GM21786 (cell line): ENCODE measurements around the gene LRRC47.

ENCODE experiments used
- ATAC-seq: cut with Tn5 transposase; IDR thresholded peaks from one replicate; pipeline ENCODE4 v1.9.1; 2021; ENCODE audit not compliant: unreplicated experiment

The LRRC47 gene

DNA sequence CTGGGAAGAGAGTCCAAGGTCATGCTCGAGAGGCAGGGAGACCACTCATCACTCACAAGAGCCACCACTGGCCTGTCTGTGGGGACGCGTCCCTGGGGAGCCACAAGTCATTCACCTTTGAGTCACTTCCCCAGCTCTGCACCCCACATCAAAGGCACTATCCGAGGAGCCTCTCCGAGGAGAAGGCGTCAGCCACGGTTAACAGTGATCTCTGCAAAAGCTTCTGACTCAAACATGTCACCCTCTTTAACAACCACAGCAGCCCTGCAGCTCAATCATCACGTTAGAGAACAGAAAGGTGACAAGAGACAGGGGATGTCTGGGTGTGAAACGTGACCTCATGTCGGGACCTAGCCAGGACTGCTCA is 9.0 kb downstream of the LRRC47 start:
- ATAC-seq = no peak

- ATAC-seq = no peak
Observed at GRCh38 chr1:3786468-3787348, 9.6 kb downstream of the LRRC47 start.

GRCh38 chr1:3785456-3786157 is 10.7 kb downstream of the LRRC47 start:
- no peak for ATAC-seq

DNA sequence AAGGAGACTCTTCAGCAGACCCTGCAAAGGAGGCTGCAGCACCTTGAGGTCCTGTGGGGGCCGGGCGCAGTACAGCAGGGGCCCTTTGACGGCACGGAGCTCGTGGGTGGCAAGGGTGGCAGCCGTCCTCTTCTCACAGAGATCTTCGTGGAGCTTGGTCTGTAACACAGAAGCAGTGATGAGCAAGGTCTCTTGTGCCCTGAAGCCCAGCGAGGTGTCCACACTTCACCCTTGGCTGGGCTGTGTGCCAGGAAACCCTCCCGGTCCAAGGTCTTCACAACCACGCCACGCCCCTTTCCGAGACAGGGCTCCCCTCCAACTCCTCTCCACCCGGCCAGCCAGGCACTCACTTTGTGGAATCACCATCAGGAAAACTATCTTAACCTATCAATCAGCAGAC is 11.3 kb downstream of the LRRC47 start:
- no peak for ATAC-seq

DNA sequence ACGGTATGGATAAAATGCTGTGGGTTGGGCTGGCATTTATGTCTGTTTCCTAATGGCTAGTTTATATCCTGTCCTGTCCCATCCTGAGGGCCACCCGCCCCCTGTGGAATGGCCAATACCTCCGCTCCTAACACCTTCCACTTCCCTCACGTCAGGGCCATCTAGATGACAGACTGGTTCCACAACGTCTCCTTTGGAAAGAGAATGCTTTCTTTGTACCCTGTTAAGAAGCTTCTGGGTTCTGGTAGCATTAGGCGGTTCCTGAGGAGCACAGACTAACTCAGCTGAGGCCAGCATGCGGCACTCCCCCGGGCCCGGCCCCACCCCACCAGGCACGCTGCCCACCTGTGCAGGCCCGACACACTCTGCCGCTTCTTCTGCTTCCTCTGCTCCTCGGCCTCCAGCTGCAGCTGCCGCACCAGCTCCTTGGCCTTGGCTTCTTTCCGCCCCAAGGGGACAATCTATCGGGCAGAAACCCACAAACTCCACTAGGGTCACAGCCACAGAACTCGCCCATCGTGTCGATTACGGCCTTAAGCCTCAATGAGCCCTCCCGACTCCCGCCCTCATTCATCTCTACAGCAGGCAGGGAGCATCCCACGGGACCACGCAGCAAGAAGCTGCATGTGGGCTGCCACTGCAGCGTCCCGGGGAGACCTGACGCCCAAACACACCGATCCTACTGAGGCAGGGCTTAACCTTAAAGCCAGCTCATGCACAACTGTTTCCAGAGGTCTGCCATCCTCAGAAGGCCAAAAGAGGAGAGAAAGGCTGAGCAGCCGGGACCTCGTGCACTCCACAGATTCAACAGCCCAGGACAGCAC is 12.4 kb downstream of the LRRC47 start:
- no peak for ATAC-seq

DNA sequence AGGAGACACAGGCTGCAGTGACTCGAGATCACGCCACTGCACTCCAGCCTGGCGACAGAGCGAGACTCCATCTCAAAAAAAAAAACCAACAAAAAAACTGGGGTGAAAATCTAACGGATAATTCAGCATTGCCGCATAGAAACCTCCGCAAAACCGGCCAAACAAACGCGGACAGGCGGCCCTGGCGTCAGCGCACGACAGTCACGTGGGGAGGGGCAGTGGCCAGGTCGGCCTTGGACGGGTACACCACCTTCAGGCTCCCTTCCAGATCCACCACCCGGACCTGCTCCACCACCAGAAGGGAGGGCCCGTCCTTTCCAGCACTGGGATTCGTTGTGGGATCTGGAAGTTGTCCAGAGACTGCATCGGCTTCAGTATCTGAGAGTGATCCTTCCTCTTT is 15.4 kb downstream of the LRRC47 start:
- no peak for ATAC-seq

DNA sequence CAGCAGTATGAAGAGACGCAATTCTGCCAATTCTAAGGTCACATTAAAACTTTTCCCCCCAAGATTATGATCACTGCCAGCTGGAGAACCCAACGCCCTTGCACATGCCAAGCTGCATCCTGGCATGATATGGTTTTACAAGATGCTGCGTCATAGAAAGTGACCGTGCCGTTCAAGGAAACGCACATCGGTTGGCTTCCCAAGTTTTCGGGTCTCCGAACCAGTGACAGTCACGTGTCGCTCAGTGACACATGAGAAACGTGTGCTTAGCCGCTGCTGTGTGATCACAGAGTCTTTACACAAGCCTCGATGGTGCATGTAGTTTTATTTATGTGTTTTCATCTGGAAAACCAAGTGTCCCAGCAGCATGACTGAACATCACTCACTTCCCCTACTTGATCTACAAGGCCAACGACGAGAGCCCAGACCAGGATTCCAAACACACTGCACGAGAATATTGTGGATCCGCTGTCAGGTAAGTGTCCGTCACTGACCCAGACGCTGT is 16.3 kb downstream of the LRRC47 start:
- ATAC-seq = no peak

- ATAC-seq = no peak
Observed at GRCh38 chr1:3779265-3779911, 16.9 kb downstream of the LRRC47 start.

- no peak for ATAC-seq
Observed at GRCh38 chr1:3778590-3779264, 17.6 kb downstream of the LRRC47 start.

- no peak for ATAC-seq
Observed at GRCh38 chr1:3777647-3778589, 18.4 kb downstream of the LRRC47 start.

- ATAC-seq = no peak
Observed at GRCh38 chr1:3777078-3777547, 19.2 kb downstream of the LRRC47 start.

GRCh38 chr1:3776231-3776961 is 19.9 kb downstream of the LRRC47 start:
- no peak for ATAC-seq

DNA sequence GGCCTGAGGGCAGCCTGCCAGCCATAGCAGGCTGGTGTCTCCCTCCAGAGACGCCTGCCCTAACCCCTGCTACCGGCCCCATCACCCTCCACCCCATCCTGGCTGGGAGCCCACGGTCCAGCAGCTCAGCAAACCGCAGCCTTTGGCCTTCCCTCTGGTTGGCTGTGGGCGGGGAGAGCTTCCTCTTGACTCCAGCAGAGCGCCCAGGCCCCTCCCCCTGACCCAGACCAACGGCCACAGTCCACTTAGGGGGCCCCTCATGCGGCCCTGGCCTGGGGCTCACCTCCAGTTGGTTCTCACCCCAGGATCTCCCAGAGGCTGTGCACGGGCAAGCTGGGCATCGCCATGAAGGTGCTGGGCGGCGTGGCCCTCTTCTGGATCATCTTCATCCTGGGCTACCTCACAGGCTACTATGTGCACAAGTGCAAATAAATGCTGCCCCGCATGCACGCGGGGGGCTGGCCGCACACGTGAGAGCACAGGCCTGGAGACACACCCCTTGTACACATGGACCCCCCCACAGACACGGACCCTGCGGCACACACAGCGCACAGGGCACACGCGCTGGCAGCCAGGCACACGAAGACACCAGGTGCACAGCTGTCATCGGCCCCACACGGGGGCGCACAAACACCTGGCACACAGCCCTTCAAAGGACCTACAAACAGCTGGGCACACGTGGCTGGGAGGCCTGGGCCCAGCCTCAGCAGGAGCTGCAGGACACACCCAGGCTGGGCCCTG is 20.6 kb downstream of the LRRC47 start:
- no peak for ATAC-seq

- no peak for ATAC-seq
Observed at GRCh38 chr1:3774946-3775489, 21.3 kb downstream of the LRRC47 start.

- ATAC-seq = no peak
Observed at GRCh38 chr1:3774276-3774945, 21.9 kb downstream of the LRRC47 start.

GRCh38 chr1:3773572-3774275 is 22.6 kb downstream of the LRRC47 start:
- no peak for ATAC-seq
